ENCODE results near the gene CCL28.
"Not testable (repeated sequence)": the region's sequence is repeated elsewhere in the genome, so short reads cannot be mapped to it uniquely, and the experiment has no call there.

The CCL28 gene, protein sequence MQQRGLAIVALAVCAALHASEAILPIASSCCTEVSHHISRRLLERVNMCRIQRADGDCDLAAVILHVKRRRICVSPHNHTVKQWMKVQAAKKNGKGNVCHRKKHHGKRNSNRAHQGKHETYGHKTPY
- 9.0 reads per million, percentile 30 among the genes with 10 or more reads in this experiment for total RNA-seq

DNA sequence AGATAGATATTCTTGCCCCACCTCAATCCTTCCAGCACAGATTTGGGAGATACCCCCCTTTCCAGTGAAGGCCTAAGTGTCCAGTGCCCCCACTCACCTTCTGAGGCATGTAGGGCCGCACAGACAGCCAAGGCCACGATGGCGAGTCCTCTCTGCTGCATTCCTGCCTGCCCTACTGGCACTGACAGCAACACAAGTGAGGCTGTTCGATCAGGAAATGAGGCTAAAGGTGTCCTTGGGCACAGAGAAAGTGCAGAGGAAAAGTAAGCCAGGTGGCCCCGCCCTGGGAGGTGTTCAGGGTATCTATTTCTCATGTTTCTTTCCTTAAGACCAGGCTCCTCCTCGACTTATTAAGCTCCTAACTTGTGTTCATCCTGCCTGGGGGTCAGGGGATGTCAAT, at the start of gene CCL28:
TSS of gene CCL28 (minus strand) at position 236 of the 400 bp plus-strand sequence. CDS start at position 161, 75 bp downstream.
- no peak for DNase-seq

DNA sequence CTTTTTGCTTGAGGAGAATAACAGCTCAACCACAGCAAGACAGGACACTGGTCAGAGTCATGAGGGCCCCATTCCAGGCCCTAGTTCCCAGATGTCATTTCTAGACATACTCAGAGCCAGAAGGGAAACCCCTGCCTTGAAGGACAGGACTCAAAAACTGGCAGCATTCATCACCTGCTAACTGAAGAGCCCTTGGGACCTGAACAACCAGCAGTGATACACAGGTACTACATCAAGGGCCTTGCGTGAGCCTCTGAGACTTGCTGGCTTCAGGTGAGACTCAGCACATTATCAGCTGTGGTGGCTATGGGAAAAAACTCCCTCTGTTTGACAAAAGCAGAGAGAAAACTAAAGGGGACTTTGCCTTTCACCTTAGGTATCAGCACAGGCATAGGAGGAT, 48.9 kb upstream of the CCL28 start:
- DNase-seq: no peak

DNA sequence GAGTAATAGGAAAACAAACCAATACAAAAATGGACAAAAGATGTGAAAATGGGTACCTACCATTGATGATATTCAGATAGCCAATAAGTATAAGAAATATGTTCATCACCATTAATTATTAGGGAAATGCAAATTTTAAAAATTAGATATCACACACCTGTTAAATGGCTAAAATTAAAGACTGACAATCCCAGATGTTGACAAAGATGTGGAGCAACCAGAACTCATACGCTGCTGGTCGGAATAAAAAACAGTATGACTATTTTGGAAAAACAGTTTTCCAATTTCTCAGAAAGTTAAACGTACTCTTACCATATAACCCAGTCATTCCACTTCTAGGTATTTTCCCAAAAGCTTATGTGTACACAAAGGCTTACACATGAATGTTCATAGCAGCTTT, 44.4 kb upstream of the CCL28 start:
- DNase-seq: no peak

DNA sequence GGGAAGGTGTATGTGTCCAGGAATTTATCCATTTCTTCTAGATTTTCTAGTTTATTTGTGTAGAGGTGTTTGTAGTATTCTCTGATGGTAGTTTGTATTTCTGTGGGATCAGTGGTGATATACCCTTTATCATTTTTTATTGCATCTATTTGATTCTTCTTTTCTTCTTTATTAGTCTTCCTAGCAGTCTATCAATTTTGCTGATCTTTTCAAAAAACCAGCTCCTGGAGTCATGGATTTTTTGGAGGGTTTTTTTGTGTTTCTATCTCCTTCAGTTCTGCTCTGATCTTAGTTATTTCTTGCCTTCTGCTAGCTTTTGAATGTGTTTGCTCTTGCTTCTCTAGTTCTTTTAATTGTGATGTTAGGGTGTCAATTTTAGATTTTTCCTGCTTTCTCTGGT, 29.4 kb upstream of the CCL28 start:
- not testable (repeated sequence) for DNase-seq

DNA sequence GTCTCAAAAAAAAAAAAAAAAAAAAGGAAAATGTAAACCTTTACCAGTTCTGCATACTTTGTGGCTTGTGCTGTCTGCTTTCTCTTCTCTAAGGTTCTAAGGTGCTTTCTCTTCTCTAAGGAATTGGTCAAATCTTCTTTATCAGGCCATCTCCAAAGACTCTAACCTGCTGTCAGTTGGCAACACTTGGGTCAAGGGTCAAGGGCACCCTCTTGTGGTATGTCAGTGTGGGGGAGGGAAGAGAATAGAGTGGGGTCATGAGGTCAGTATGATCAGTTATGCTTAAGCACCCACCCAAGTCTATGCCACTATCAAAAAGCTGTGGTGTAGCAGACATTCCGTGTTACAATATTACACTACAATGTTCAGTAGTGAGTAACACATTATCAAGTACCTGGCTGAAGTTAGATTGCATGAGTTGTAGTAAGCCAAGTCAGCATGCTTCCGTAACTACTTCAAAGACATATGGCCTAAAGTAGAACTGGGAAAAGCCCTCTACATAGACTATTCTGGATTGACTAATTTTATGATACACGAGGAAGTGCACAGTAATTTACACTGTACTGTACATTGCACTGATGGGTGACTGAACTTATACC, 25.0 kb upstream of the CCL28 start:
- no peak for DNase-seq

DNA sequence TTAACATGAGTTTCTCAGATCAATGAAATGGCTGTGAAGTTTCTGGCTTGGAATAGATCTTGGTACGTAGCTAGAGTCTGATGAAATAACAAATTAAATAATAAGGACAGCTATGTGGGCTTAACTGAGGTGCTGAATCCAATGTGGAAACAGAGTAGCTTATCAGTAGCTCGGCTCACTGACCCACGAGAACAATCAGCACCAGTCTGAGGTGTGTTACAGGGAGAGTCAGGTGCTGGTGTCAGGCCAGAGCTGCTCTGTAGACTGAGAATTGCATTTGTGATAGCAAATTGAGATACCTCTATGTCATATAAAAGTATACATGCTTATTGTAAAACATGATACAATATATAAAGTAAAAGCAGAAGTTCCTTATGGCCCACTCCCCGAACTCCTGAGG, 21.2 kb upstream of the CCL28 start:
- no peak for DNase-seq

DNA sequence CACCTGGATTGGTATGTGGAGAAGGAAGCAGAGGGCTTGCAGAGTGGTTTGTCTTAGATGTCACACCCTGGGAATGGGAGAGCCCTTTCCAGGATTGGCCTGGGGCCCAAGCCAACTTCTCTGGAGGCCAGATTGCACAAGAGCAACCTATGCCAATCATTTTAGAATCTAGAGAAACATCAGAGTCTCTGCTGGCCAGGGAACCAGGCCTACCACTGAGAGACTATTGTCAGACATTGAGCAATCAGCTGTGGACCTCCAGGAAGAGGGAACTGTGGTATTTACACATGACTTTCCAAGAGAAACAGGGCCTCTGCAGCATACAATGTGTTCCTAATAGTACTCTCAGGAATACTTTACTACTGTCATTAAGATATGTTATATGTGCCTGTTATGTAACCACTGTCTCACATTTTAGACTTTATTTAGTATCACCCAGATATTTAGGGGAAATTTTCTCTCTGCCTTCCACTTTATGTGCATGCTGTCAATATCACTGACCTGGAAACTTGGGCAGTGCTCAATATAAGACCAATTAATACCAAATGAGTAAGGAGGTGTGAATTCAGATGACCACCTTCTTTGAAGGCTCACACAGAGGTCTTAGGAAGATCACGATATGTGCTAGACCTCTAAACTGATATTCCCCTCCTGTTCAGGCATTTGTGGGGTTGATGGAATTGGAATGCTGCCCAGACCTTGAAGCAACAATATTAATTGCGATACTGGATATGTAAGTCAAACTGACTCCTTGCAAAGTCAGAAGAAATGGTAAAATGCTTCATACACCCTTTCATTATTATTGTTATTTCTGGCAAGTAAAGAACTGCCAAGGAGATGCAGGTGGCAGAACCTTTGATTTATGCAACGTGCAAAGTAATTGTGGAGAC, 20.5 kb upstream of the CCL28 start:
- no peak for DNase-seq

DNA sequence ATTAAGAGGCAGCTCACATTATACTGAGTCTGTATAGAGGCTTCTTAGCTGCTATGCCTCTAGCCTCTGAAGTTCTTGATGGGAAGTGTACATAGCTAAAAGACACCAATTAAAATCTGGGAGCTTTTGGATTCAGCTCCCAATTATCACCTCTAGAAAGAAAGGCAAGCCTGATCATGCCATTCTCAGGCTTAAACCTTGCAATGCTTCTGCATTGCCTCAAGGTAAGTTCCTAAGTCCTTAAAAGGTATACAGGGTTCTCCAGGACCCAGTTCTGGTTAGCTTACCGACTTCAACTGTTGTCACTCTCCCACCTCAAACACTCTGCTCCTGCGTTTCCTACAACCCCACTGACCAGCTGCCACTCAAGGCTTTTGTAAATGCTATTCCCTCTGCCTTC, 17.5 kb upstream of the CCL28 start:
- DNase-seq: no peak

DNA sequence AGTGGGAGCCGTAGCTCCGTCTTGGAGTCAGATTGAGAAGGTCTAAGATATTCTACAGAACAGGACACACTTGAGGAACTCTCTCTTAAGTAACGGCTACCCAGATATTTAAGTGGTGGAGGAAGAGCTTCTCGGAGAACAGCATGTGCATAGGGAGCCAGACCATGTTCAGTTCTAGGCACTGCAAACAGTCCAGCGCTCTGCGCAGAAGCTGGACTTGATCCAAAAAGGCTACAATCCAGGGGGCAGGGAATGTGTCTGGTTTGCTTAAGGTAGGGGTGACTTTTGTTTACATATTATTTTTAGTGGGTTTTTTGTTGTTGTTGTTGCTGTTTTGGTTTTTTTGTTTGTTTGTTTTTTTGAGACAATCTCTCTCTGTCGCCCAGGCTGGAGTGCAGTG, 16.8 kb upstream of the CCL28 start:
- DNase-seq: no peak

DNA sequence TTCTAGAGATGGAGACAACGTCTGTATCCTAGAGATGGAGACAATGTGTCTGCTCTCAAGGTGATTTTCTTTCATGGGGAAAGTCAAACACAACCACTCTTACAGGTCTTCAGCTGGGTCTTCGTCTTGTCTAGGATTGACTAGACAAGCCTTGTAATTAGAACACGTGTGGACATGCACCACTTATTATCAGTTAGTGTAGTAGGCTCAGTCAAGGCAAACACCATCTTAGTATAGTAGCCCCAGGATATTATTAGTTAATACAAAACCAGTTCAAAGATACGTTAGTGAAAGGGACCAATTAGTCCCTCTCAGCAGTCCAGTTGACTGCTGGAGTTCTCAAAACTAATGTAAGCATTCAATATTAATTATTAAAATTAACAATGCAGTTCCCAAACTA, 15.1 kb upstream of the CCL28 start:
- no peak for DNase-seq

DNA sequence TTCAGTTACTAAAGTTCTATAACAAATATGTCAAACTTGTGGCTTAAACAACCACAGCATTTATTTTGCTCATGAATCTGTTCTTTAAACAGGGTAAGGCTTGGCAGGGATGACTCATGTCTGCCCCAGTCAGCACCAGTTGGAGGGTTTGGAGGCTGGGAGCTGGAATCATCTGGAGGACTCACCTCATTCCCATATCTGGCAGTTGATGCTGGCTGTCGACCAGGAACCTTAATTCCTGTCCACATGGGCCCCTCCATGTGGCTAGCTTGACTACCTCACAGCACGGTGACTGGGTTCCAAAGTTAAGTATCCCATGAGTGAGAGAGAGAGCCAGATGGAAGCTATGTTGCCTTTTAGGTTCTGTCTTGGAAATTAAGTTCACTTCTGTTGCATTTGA, 13.8 kb upstream of the CCL28 start:
- no peak for DNase-seq

DNA sequence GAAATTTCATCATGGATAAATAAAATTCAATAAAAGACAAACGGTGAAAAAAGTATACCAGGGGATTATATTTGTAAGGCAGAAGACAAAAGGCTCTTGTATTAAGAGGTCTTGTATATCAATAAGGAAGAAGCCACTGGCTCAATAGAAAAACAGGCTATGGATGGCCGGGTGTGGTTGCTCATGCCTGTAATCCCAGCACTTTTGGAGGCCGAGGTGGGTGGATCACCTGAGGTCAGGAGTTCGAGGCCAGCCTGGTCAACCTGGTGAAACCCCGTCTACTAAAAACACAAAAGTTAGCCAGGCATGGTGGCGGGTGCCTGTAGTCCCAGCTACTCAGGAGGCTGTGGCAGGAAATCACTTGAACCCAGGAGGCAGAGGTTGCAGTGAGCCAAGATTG, 10.9 kb upstream of the CCL28 start:
- DNase-seq: not testable (repeated sequence)

DNA sequence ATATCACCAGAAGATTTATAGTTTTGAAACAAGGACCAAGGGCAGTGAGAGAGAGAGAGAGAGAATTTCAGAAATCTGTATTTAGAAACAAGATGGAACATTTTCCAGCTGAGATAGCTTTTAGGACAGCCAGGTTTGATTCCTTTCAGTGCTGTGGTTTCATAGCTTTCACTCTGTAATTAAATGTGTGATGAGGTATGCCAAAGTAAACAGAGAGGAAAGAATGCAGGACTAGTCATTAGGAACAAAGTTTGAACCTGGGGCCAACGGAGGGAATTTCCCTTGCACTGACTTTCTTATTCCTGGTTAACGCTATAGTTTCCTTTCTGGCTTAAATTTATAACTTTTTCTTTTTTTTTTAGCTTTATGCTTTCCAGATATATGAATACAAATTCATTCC, 10.0 kb upstream of the CCL28 start:
- no peak for DNase-seq

DNA sequence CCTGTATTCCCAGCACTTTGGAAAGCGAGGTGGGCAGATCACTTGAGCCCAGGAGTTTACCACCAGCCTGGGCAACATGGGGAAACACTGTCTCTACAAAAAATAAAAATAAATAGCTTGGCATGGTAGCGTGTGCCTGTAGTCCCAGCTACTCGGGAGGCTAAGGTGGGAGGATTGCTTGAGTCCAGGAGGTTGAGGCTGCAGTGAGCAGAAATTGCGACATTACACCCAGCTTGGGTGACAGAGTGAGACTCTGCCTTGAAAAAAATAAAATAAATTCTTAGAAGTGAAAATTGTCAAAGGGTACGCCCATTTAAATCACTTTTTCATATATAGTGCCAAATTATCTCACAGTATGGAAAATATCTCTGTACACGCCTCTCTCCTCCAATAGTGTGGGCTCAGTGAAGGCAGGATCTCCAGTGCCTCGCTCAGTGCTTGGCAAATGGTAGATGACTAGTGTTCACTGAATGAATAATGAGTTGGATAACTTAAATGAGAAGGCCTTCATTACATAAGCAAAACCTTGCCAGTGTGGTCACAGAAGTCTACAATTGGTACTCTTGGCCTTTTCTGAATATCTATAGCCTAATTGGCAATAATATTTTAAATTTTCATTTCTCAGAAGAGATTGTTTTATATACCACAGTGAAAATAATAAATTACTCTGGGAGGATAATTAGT, 9.4 kb upstream of the CCL28 start:
- DNase-seq: no peak

DNA sequence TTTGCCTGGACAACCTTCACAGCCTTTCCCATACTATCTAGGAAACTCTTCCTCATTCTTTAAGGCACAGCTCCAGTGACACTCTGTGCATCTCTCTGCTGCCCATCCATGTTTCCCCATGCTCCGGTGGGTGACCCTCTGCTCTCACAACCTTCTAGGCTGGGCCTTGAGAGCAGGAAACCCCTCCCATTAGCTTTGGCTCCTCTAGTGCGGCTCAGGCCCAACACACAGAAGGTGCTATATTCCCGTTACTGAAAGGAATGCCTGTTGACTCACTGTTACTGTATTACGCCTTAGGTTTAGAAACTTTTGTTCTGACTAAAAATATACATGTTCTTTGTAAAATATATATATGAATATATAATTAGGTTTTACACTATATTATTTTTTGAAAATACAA, 8.1 kb upstream of the CCL28 start:
- DNase-seq: no peak

DNA sequence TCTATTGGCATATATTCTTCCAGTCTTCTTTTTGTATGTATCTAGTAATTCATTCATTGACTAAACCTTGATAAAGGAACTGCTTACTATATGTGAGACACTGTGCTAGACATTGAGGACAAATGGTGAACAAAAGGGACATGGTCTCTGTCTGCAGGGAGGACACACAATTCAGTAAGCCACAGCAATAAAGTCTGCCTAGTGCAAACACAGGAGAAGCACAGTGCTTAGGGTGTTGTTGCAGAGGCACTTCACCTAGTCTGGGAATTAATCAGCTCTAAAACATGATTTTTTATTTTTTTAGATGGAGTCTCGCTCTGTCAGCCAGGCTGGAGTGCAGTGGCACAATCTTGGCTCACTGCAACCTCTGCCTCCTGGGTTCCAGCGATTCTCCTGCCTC, 6.4 kb upstream of the CCL28 start:
- DNase-seq: no peak

DNA sequence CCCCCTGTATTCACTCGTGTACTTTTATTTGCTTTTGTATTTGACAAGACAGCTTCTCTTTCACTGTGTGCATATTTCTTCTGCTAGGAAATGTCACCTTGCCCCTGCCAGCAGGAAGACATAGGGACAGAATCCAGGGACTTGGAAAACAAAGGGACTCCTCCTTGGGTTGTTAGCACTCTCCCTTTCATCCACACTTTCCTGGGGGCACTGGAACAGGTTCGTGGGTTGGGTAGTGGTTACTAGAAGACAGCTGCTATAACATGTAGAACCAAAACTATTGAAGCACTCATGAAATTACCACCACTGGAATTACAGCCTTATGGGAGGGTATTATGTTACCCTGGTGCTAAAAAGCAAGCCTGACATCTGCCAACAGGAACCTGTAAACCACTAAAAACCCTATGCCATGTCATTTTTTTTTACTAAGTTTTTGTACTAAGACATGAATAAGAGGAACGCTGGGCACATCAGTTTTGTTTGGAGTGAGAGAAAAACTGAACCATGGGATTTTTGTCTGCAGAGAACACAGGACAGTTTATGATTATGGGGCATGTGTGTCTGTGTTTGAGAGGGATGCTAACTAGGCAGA, 4.7 kb upstream of the CCL28 start:
- DNase-seq: no peak

DNA sequence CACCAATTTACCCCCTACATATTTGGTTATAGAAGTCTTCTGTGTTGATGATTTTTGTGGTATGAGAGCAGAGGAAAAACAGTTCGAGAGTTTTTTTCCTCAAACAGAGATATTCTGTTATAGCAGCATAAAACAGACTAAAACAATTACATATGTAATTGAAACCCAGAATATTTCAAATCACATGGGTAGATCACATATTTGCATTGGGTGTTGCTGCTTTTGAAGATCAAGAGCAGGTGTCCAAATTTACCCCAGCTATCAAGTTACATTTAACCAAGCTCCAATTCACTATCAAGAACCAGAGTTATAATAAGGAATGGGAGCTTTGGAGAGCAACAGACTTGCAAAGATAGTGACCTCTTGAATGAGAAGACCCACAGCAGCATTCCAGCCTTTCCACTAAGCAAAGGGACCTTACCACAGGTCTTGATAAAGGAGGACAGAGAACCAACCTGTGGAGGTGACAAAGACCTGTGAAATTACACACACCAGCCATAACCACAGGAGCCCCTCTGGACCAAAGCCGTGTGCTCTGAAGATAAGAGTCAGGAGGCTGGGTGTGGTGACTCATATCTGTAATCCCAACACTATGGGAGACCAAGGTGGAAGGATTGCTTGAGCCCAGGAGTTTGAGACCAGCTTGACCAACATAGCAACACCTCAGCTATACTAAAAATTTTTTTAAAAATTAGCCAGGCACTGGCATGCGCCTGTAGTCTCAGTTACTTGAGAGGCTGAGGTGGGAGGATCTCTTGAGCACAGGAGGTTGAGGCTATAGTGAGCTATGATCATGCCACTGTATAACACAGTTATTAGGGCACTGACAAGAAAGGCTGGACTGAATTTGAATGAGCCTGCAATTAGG, 4.0 kb upstream of the CCL28 start:
- DNase-seq: no peak

DNA sequence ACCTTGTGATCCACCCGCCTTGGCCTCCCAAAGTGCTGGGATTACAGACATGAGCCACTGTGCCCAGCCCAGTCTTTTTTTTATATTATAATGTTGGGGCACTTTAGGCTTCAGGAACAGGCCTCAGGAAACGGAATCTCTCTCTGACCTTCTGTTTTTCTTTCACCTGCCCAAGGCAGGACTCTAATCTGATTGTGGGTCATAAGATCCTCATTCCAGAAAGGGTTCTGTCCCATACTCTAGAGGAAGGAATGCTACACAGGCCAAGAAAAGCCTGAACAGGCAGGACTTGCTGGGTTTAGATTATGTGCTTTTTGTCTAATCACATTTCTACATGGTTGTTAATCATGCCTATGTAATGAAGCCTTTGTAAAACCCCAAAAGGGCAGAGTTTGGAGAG, 1.8 kb upstream of the CCL28 start:
- no peak for DNase-seq

DNA sequence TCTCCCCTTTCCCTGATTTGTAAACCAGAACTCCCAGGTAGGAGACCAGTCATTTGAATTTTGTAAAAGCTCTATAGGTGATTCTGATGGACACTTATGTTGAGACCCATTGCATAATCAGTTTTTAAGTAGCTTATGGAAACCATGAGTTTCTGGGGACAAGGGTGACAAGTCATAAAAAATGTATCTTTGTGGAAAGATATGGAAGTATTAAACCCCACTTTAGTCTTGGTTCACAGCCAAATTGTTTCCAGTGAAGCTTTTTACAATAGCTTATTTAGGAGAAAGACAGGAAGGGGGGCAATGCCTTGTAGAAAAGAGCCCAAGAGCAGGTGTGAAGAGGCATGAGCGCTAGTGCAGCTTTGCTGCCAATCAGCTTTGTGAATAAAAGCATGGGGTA, 453 bp upstream of the CCL28 start:
- DNase-seq: no peak

DNA sequence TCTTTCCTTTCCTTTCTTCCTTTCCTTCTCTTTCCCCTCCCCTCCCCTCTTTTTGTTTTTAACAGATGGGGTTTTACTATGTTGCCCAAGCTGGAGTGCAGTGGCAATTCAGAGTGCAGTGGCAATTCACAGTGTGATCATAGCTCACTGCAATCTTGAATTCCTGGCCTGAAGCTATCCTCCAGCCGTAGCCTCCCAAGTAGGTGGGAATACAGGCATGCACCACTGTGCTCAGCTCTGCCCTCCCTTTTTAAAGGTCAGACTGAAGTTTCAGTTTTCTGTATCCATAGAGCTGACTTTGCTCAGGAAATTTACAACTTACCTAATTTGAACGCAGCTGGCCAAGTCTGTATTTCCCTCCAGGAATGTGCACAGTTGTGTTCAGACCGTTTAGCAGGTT, 696 bp downstream of the CCL28 start:
- no peak for DNase-seq

DNA sequence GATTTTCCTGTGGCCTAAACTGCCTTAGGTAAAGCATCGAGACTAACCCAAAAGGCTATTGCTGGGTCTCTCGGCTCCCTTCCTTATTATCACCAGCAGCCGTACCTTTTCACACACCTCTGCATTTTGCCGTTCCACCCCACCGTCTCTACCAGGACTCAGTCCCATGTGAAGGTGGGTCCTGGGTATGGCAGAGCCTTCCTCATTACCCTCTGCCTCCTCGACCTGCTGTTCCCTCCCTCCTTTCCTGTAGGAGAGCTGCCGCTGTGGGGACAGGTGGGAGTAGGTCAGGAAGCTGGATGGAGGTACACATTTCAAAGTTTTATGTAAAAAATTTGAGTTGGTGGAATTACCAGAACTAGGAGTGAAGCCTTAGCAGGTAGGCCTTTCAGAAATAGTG, 1.8 kb downstream of the CCL28 start:
- no peak for DNase-seq
